A673 (cell line): ENCODE data around the gene MCRS1. TPM values are rescaled to one million over a fixed set of nuclear protein-coding genes. Genes with fewer than 3 reads are reported as not detected.

Experiments
- BruUV-seq: library from RNA; stranded (reverse); fragments of 400-500 nt; replicated peaks from 2 replicates; lab custom pipeline; 2021; lab: Mats Ljungman, UMichigan
- CTCF ChIA-PET: fragments of 300-600 bp; sonication (Branson Sonifier 250); formaldehyde crosslinking; loops from one replicate; lab custom pipeline; 2022; ENCODE audit warnings: antibody characterized with exemption; lab: Charles Lee
- POLR2A ChIA-PET: fragments of 300-600 bp; sonication (Branson Sonifier 250); formaldehyde crosslinking; loops from one replicate; lab custom pipeline; 2022; ENCODE audit warnings: antibody characterized with exemption; ENCODE audit not compliant: low non-redundant PET; lab: Charles Lee
- DNase-seq: peaks from one replicate; pipeline ENCODE4 v3.0.0-alpha.2; 2015; ENCODE audit warnings: low spot score
- H3K27ac ChIP-seq: fragments of 200-600 bp; sonication (generic); 2 replicates; pipeline ENCODE4 v1.5.1; 2016; ENCODE audit warnings: mixed run types, low read depth, mild to moderate bottlenecking, mixed read lengths, antibody characterized with exemption, low read length; ENCODE audit not compliant: poor library complexity, severe bottlenecking
- H3K27me3 ChIP-seq: fragments of 200-600 bp; sonication (generic); replicated peaks from 2 replicates; pipeline ENCODE4 v1.6.1; 2017; ENCODE audit warnings: mixed run types, low read depth, mild to moderate bottlenecking, mixed read lengths, antibody characterized with exemption, low read length; ENCODE audit not compliant: insufficient read depth, poor library complexity
- H3K36me3 ChIP-seq: fragments of 200-600 bp; sonication (generic); 2 replicates; pipeline ENCODE4 v1.6.1; 2016; ENCODE audit warnings: mixed run types, mild to moderate bottlenecking, mixed read lengths, antibody characterized with exemption, low read length; ENCODE audit not compliant: insufficient read depth, poor library complexity, severe bottlenecking
- H3K4me1 ChIP-seq: fragments of 200-600 bp; sonication (generic); 2 replicates; pipeline ENCODE4 v1.6.1; 2017; ENCODE audit warnings: mixed run types, mild to moderate bottlenecking, mixed read lengths, antibody characterized with exemption, low read length; ENCODE audit not compliant: insufficient read depth, poor library complexity, severe bottlenecking
- H3K4me3 ChIP-seq: fragments of 200-600 bp; sonication (generic); 2 replicates; pipeline ENCODE4 v1.5.1; 2016; ENCODE audit warnings: low read depth, mixed run types, mild to moderate bottlenecking, mixed read lengths, low read length; ENCODE audit not compliant: poor library complexity, severe bottlenecking
- H3K9me3 ChIP-seq: fragments of 200-600 bp; sonication (generic); 2 replicates; pipeline ENCODE4 v1.6.1; 2016; ENCODE audit warnings: mixed run types, low read depth, mild to moderate bottlenecking, mixed read lengths, antibody characterized with exemption, low read length; ENCODE audit not compliant: poor library complexity, severe bottlenecking
- CTCF ChIP-seq: fragments of 300-800, 200-600 bp; sonication (generic); conservative IDR thresholded peaks from 2 replicates; pipeline ENCODE4 v1.5.1; 2017; ENCODE audit warnings: low read depth, mild to moderate bottlenecking, antibody characterized with exemption, low read length, moderate library complexity, mixed read lengths
- EZH2 ChIP-seq: fragments of 200-600 bp; sonication (generic); IDR thresholded peaks from 2 replicates; pipeline ENCODE4 v1.6.1; 2017; ENCODE audit warnings: borderline replicate concordance, low read depth, mild to moderate bottlenecking, mixed read lengths, antibody characterized with exemption, low read length; ENCODE audit not compliant: poor library complexity, severe bottlenecking
- intact Hi-C: fragments of 100-400 bp; cut with micrococcal nuclease; formaldehyde crosslinking; loops from one replicate; pipeline ENCODE4 v1.10.0; 2022; ENCODE audit not compliant: unreplicated experiment
- total RNA-seq: library from RNA; stranded (reverse); gene quantifications from 2 replicates; pipeline ENCODE4 v1.2.3, GENCODE V29; 2021

MCRS1 gene
- total RNA-seq, 1 experiment from 2014 or later: 79.6 TPM

DNA sequence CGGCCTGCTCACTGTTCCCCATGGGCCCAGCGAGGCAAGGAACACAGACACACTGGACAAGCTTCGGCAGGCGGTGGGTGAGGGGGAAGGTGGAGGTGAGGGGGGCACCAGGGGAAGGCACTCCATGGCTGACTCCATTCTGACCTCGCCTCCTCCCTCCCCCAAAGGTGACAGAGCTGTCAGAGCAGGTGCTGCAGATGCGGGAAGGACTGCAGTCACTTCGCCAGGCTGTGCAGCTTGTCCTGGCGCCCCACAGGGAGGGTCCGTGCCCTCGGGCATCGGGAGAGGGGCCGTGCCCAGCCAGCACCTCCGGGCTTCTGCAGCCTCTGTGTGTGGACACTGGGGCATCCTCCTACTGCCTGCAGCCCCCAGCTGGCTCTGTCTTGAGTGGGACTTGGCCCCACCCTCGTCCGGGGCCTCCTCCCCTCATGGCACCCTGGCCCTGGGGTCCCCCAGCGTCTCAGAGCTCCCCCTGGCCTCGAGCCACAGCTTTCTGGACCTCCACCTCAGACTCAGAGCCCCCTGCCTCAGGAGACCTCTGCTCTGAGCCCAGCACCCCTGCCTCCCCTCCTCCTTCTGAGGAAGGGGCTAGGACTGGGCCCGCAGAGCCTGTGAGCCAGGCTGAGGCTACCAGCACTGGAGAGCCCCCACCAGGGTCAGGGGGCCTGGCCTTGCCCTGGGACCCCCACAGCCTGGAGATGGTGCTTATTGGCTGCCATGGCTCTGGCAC is 10.6 kb downstream of the MCRS1 start:
- Histone ChIP-seq H3K9me3 (no peaks in the 10 kb centered on the region), H3K27ac (no peak overlapping the region), H3K36me3 (peaks cover 44% of the 10 kb centered on the region), H3K4me1 (no peaks in the 10 kb centered on the region), H3K27me3 (no peaks in the 10 kb centered on the region), H3K4me3 (no peak overlapping the region)
- ChIA-PET POLR2A (interaction anchor here (0.5 kb wide), 1 partner anchor 184 kb away, joined by 3 read pairs; the partner anchor contains the start of gene TMBIM6), CTCF (interaction anchor here (0.6 kb wide), 1 partner anchor 200 kb away, joined by 3 read pairs; no protein-coding TSS in a partner anchor)
- no peak for TF ChIP-seq EZH2
- no peak for TF ChIP-seq CTCF
- no peak for DNase-seq
- intact Hi-C loops: no loop called here
- BruUV-seq: no TSS peak

DNA sequence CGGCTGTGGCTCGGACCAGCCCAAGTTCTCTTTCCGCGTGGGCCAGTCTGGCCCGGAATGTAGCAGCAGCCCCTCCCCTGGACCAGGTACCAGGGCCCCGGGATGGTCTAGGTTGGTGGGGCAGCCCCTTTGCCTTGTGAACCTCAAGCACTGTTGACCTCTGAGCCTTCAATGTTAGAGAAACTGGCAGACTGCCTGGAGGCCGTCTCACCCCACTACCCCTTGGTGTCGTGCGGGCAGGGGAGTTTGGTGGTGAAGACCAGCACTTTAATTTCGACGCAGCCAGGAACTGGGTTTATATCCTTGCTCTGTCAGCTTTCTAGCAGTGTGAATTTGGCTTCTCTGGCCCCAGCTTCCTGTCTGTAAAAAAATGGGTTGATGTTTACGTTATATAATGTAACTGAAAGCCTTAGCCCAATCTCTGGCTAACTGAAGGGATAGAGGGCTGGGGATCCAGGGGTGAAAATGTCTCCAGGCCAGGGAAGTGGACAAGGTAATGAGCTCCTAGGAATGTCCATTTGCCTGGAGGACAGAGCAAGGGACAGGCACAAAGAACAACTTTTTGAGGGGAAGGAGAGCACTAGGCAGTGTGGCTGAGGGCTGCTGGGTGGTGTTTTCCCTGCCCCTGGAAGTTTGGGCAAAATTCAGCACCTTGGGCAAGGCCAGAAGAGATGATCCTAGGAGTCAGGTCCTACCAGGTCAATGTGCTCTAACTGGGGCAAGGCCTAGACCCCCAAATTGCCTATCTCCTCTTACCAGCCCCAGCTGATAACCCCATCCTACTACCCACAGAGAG is 11.4 kb downstream of the MCRS1 start:
- ChIA-PET POLR2A (interaction anchor here (0.5 kb wide), 1 partner anchor 185 kb away, joined by 3 read pairs; the partner anchor contains the start of gene TMBIM6), CTCF (interaction anchor here (0.6 kb wide), 1 partner anchor 200 kb away, joined by 3 read pairs; no protein-coding TSS in a partner anchor)
- TF ChIP-seq EZH2 (no peak), CTCF (no peak)
- intact Hi-C loops: no loop called here
- Histone ChIP-seq H3K4me1 (no peaks in the 10 kb centered on the region), H3K27ac (no peak overlapping the region), H3K27me3 (no peaks in the 10 kb centered on the region), H3K9me3 (no peaks in the 10 kb centered on the region), H3K4me3 (no peak overlapping the region), H3K36me3 (peaks cover 37% of the 10 kb centered on the region)
- DNase-seq: no peak
- BruUV-seq: no TSS peak

GRCh38 chr12:49555631-49556390 is 12.1 kb downstream of the MCRS1 start:
- DNase-seq: no peak
- Histone ChIP-seq H3K27ac (no peak overlapping the region), H3K36me3 (peaks cover 30% of the 10 kb centered on the region), H3K9me3 (no peaks in the 10 kb centered on the region), H3K27me3 (no peaks in the 10 kb centered on the region), H3K4me3 (no peak overlapping the region), H3K4me1 (no peaks in the 10 kb centered on the region)
- BruUV-seq: no TSS peak
- POLR2A ChIA-PET: no interaction called here
- intact Hi-C loops: no loop called here
- TF ChIP-seq CTCF (no peak), EZH2 (no peak)
- CTCF ChIA-PET: interaction anchor here (0.5 kb wide), 1 partner anchor 268 kb away, joined by 6 read pairs; no protein-coding TSS in a partner anchor
